ENCODE results near the gene DNAJC13.

DNA sequence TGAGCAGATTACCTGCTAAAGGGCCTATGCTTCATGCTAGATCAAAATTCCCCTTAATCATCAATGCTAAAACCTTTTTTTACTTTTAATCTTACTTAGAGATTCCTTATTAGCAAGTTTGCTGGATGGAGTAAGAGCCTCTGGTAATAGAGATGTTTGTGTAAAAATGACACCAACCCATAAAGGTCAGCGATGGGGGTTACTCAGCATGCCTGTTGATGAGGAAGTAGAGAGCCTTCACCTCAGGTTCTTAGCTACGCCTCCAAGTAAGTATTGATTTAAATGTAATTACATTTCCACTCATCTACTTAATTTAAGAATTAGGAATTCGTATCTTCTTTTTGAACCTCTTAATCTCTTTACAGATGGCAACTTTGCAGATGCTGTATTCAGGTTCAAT, 38.8 kb downstream of the DNAJC13 start:
- TF ChIP-seq POLR2AphosphoS5 (IDR thresholded peaks at IDR 0.05; ENCODE audit: low read depth, low read length) (no peak), REST (IDR thresholded peaks at IDR 0.05; ENCODE audit: insufficient read depth in 1 of 2, low read depth in 2 of 2, low read length in 2 of 2) (no peak), TAF1 (IDR thresholded peaks at IDR 0.05; ENCODE audit: borderline replicate concordance, insufficient read depth, low read length) (no peak), SIN3A (IDR thresholded peaks at IDR 0.05; ENCODE audit: borderline replicate concordance, insufficient read depth, low read length) (no peak)

All from PFSK-1 (cell line).